GM12878 (cell line): ENCODE data around the gene PDE10A. TPM values are rescaled to one million over a fixed set of nuclear protein-coding genes. Genes with fewer than 3 reads are reported as not detected.
A peak's percentile ranks its signal among the peaks of the same experiment; 100 is the strongest.

Experiments
- ATAC-seq: fragments of 200-7000 bp; cut with Tn5 transposase; 3 replicates; pipeline ENCODE4 v1.9.1; 2020; ENCODE audit warnings: mild to moderate bottlenecking, moderate library complexity
- BruUV-seq: library from RNA; stranded (reverse); fragments of 400-500 nt; replicated peaks from 2 replicates; lab custom pipeline; 2021; lab: Mats Ljungman, UMichigan
- CTCF ChIA-PET: fragments of 300-600 bp; sonication (Branson Sonifier 250); formaldehyde crosslinking; extraction: SDS; loops from one replicate; lab custom pipeline; 2021; ENCODE audit warnings: inconsistent platforms; lab: Yijun Ruan, JAX
- POLR2A ChIA-PET: fragments of 350-600 bp; formaldehyde crosslinking; extraction: SDS; loops from one replicate; lab custom pipeline; 2021; ENCODE audit warnings: inconsistent platforms; lab: Charles Lee
- RAD21 ChIA-PET: fragments of 300-600 bp; sonication (Branson Sonifier 250); formaldehyde crosslinking; loops from one replicate; lab custom pipeline; 2023; ENCODE audit warnings: antibody characterized with exemption; ENCODE audit not compliant: unreplicated experiment; lab: Charles Lee
- SMC1A ChIA-PET: fragments of 300-600 bp; sonication (Branson Sonifier 250); formaldehyde crosslinking; loops from one replicate; lab custom pipeline; 2023; ENCODE audit not compliant: unreplicated experiment, uncharacterized antibody; lab: Charles Lee
- DNase-seq: peaks from one replicate; pipeline ENCODE4 v3.0.0-alpha.2; 2011; ENCODE audit warnings: low read depth, low spot score
- FAIRE-seq: peaks from 3 replicates; lab custom pipeline; 2011; peaks lifted over from hg19 to GRCh38; lab: Jason Lieb, UNC
- H2AFZ ChIP-seq: 2 replicates; pipeline ENCODE4 v1.6.0; 2011; ENCODE audit warnings: low read depth, low read length, control low read depth; ENCODE audit not compliant: control insufficient read depth
- H3K27ac ChIP-seq: 2 replicates; pipeline ENCODE4 v1.5.1; 2011; ENCODE audit warnings: control low read depth; ENCODE audit not compliant: control insufficient read depth, insufficient read depth
- H3K27me3 ChIP-seq, 2 experiments: replicated peaks in 1 of 2; 2 replicates each; pipeline versions ENCODE4 v1.6.0 to v1.6.1; 2011; ENCODE audit warnings: low read length in 1 of 2; ENCODE audit not compliant: control insufficient read depth in 2 of 2, insufficient read depth in 2 of 2
- H3K36me3 ChIP-seq, 2 experiments: 2 replicates each; pipeline ENCODE4 v1.5.1; 2011; ENCODE audit warnings: low read length in 1 of 2; ENCODE audit not compliant: control insufficient read depth in 2 of 2, insufficient read depth in 2 of 2
- H3K4me1 ChIP-seq: 2 replicates; pipeline ENCODE4 v1.6.1; 2011; ENCODE audit warnings: mild to moderate bottlenecking, low read length, moderate library complexity, mixed read lengths; ENCODE audit not compliant: control insufficient read depth, insufficient read depth
- H3K4me2 ChIP-seq: 2 replicates; pipeline ENCODE4 v1.6.0; 2011; ENCODE audit warnings: control low read depth; ENCODE audit not compliant: control insufficient read depth, insufficient read depth
- H3K4me3 ChIP-seq: fragments of 200-600 bp; sonication (generic); 2 replicates; pipeline ENCODE4 v1.5.1; 2016
- H3K79me2 ChIP-seq: 2 replicates; pipeline ENCODE4 v1.6.0; 2011; ENCODE audit warnings: low read length; ENCODE audit not compliant: control insufficient read depth, insufficient read depth
- H3K9ac ChIP-seq: 2 replicates; pipeline ENCODE4 v1.8.0; 2011; ENCODE audit warnings: low read length, control low read depth, mixed read lengths; ENCODE audit not compliant: control insufficient read depth, insufficient read depth
- H3K9me3 ChIP-seq: replicated peaks from 3 replicates; pipeline ENCODE4 v1.5.1; 2011; ENCODE audit warnings: mild to moderate bottlenecking, low read length; ENCODE audit not compliant: control insufficient read depth, insufficient read depth
- H4K20me1 ChIP-seq: 2 replicates; pipeline ENCODE4 v1.6.0; 2011; ENCODE audit not compliant: control insufficient read depth, insufficient read depth
- ATF3 ChIP-seq: IDR thresholded peaks from 2 replicates; pipeline ENCODE4 v1.6.1; 2011; ENCODE audit warnings: low read depth, mild to moderate bottlenecking, low read length, moderate library complexity, borderline replicate concordance; ENCODE audit errors: extremely low read depth
- CTCF ChIP-seq, 3 experiments: IDR thresholded peaks in 2 of 3; conservative IDR thresholded peaks in 1 of 3; 2 replicates each; pipeline ENCODE4 v1.5.1; 2011; ENCODE audit warnings: low read depth in 3 of 3, low read length in 3 of 3, mild to moderate bottlenecking in 3 of 3, control low read depth in 2 of 3, moderate library complexity in 2 of 3, inconsistent platforms in 1 of 3, mixed read lengths in 1 of 3; ENCODE audit not compliant: control insufficient read depth in 2 of 3, insufficient read depth in 1 of 3; ENCODE audit errors: extremely low read depth in 1 of 3
- E2F4 ChIP-seq: IDR thresholded peaks from 2 replicates; pipeline ENCODE4 v1.6.1; 2012; ENCODE audit warnings: low read depth, low read length, improper control_type of control experiment
- FOS ChIP-seq: IDR thresholded peaks from 3 replicates; pipeline ENCODE4 v1.6.1; 2011; ENCODE audit warnings: borderline replicate concordance; ENCODE audit not compliant: insufficient read length; ENCODE audit errors: extremely low read depth
- MYC ChIP-seq: IDR thresholded peaks from 2 replicates; pipeline ENCODE4 v1.6.1; 2011; ENCODE audit warnings: mild to moderate bottlenecking, low read length, moderate library complexity, inconsistent platforms; ENCODE audit not compliant: insufficient read depth, insufficient replicate concordance, insufficient read length, severe bottlenecking
- NKRF ChIP-seq: fragments of 450-650 bp; conservative IDR thresholded peaks from 2 replicates; pipeline ENCODE4 v1.6.1; 2017; ENCODE audit warnings: mild to moderate bottlenecking, moderate library complexity
- RBBP5 ChIP-seq: fragments of 200-600 bp; sonication (generic); conservative IDR thresholded peaks from 2 replicates; pipeline ENCODE4 v1.6.1; 2016
- REST ChIP-seq: IDR thresholded peaks from 2 replicates; pipeline ENCODE4 v1.6.1; 2012; ENCODE audit warnings: mild to moderate bottlenecking, low read depth, low read length
- RUNX3 ChIP-seq: IDR thresholded peaks from 2 replicates; pipeline ENCODE4 v1.6.1; 2012; ENCODE audit warnings: low read length, inconsistent platforms
- ZBTB40 ChIP-seq: fragments of 450-650 bp; IDR thresholded peaks from 2 replicates; pipeline ENCODE4 v1.6.1; 2016; ENCODE audit warnings: mild to moderate bottlenecking, moderate library complexity, borderline replicate concordance
- in situ Hi-C: fragments of 300-500 bp; cut with MboI; formaldehyde crosslinking; loops from 9 replicates; pipeline ENCODE4 v1.14.3; 2018; ENCODE audit warnings: mixed read lengths
- intact Hi-C: fragments of 100-400 bp; cut with micrococcal nuclease; formaldehyde crosslinking; loops from one replicate; pipeline ENCODE4 v1.14.2; 2022; ENCODE audit not compliant: unreplicated experiment
- polyA plus RNA-seq, 11 experiments: library from polyadenylated mRNA; depleted of rRNA in 4 of 11; unstranded in 6 of 11; stranded (reverse) in 5 of 11; fragments of >200 nt; fragmentation: Nextera tagmentation in 4 of 11; fragmentation: Illumina TruSeq in 1 of 11; extraction: Ambion mirVana in 4 of 11; extraction: Trizol in 1 of 11; gene quantifications; 1 replicate in 1 of 11; 2 replicates in 10 of 11; pipeline versions ENCODE4 v1.2.1 to v1.2.3, GENCODE V29; 2011 to 2016; ENCODE audit warnings: inconsistent platforms in 2 of 11, missing spikeins in 2 of 11, low read depth in 1 of 11
- total RNA-seq, 4 experiments: library from RNA; depleted of rRNA in 3 of 4; stranded (reverse); fragments of >200 nt in 3 of 4; fragmentation: Illumina TruSeq in 1 of 4; extraction: Trizol in 1 of 4; gene quantifications; 2 replicates each; pipeline versions ENCODE4 v1.2.1 to v1.2.3, GENCODE V29; 2013 to 2021

PDE10A gene
- total and polyA plus RNA-seq, 10 of the 15 experiments (the other 5 are each of a cell fraction or from before 2014, with no cell fraction given) = under 0.01 to 1.3 (median 0.03) TPM; not detected in 2

GRCh38 chr6:165511807-165512206, 151.2 kb downstream of the PDE10A start:
- no peaks in the 10 kb centered on the region for H3K27me3 ChIP-seq
- H3K27ac ChIP-seq = no peak overlapping the region
- ChIA-PET SMC1A (interaction anchor here (0.7 to 1.2 kb wide), 2 partner anchors 11 to 72 kb away, joined by 3 read pairs; no protein-coding TSS in a partner anchor), POLR2A (no interaction called here), RAD21 (no interaction called here), CTCF (no interaction called here)
- H3K36me3 ChIP-seq = no peaks in the 10 kb centered on the region
- H3K79me2 ChIP-seq = no peaks in the 10 kb centered on the region
- no peaks in the 10 kb centered on the region for H3K4me1 ChIP-seq
- FAIRE-seq (no peak), DNase-seq (peak; percentile 8), ATAC-seq (peak; percentile 93)
- intact Hi-C loops = no loop called here
- H3K4me3 ChIP-seq = no peak overlapping the region
- no peak overlapping the region for H3K4me2 ChIP-seq
- no peak overlapping the region for H3K9ac ChIP-seq
- BruUV-seq = no TSS peak
- H2AFZ ChIP-seq = no peak overlapping the region
- H3K9me3 ChIP-seq = no peaks in the 10 kb centered on the region
- no peaks in the 10 kb centered on the region for H4K20me1 ChIP-seq
- in situ Hi-C loops = no loop called here
- no peak for TF ChIP-seq ATF3
- no peak for TF ChIP-seq FOS
- TF ChIP-seq NKRF = no peak
- no peak for TF ChIP-seq E2F4
- TF ChIP-seq MYC = no peak
- no peak for TF ChIP-seq RBBP5
- TF ChIP-seq CTCF (IDR thresholded peaks at IDR 0.05 in 2 of 3, conservative IDR thresholded peaks at IDR 0.05 in 1 of 3; ENCODE audit: control insufficient read depth in 2 of 3, extremely low read depth in 1 of 3, insufficient read depth in 1 of 3, low read depth in 3 of 3, low read length in 3 of 3) = no peak
- TF ChIP-seq REST = no peak
- TF ChIP-seq RUNX3 = peak; percentile 92
- no peak for TF ChIP-seq ZBTB40
